GM23338 (cell line): ENCODE data around the gene DXO. TPM values are rescaled to one million over a fixed set of nuclear protein-coding genes. Genes with fewer than 3 reads are reported as not detected.
"Not testable (repeated sequence)": the region's sequence is repeated elsewhere in the genome, so short reads cannot be mapped to it uniquely, and the experiment has no call there.

ENCODE experiments used
- ATAC-seq: fragments of 200-7000 bp; cut with Tn5 transposase; 3 replicates; pipeline ENCODE4 v1.9.1; 2020
- DNase-seq: peaks from one replicate; pipeline ENCODE4 v3.0.0-alpha.2; 2015; ENCODE audit warnings: low spot score
- H2AFZ ChIP-seq: fragments of 200-600 bp; sonication (generic); 2 replicates; pipeline ENCODE4 v1.8.0; 2016; ENCODE audit warnings: antibody characterized with exemption, mild to moderate bottlenecking, moderate library complexity
- H3F3A ChIP-seq: fragments of 200-600 bp; sonication (generic); replicated peaks from 2 replicates; pipeline ENCODE4 v1.8.0; 2017; ENCODE audit warnings: antibody characterized with exemption, mixed run types, low read depth
- H3K27ac ChIP-seq: fragments of 200-600 bp; sonication (generic); 2 replicates; pipeline ENCODE4 v1.6.1; 2016; ENCODE audit warnings: low read depth
- H3K27me3 ChIP-seq: fragments of 200-600 bp; sonication (generic); 2 replicates; pipeline ENCODE4 v1.8.0; 2016; ENCODE audit warnings: mild to moderate bottlenecking, mixed run types, moderate library complexity; ENCODE audit not compliant: insufficient read depth
- H3K36me3 ChIP-seq: fragments of 200-600 bp; sonication (generic); 2 replicates; pipeline ENCODE4 v1.8.0; 2016; ENCODE audit warnings: mild to moderate bottlenecking; ENCODE audit not compliant: insufficient read depth
- H3K4me1 ChIP-seq: fragments of 200-600 bp; sonication (generic); 2 replicates; pipeline ENCODE4 v1.8.0; 2016; ENCODE audit warnings: mild to moderate bottlenecking, moderate library complexity; ENCODE audit not compliant: insufficient read depth
- H3K4me2 ChIP-seq: fragments of 200-600 bp; sonication (generic); 2 replicates; pipeline ENCODE4 v1.7.1; 2017; ENCODE audit warnings: mixed run types
- H3K4me3 ChIP-seq: fragments of 200-600 bp; sonication (generic); 2 replicates; pipeline ENCODE4 v1.6.1; 2016; ENCODE audit warnings: mixed run types
- H3K79me2 ChIP-seq: fragments of 200-600 bp; sonication (generic); replicated peaks from 2 replicates; pipeline ENCODE4 v1.8.0; 2017; ENCODE audit warnings: mild to moderate bottlenecking; ENCODE audit not compliant: insufficient read depth
- H3K9me2 ChIP-seq: fragments of 200-600 bp; sonication (generic); 2 replicates; pipeline ENCODE4 v1.8.0; 2017; ENCODE audit not compliant: insufficient read depth
- H4K20me1 ChIP-seq: fragments of 200-600 bp; sonication (generic); replicated peaks from 2 replicates; pipeline ENCODE4 v1.8.0; 2017; ENCODE audit warnings: mild to moderate bottlenecking; ENCODE audit not compliant: insufficient read depth
- H3K27ac Mint-ChIP-seq: 2 replicates; pipeline ENCODE4 v1.8.0; 2020; ENCODE audit warnings: inconsistent platforms, mild to moderate bottlenecking, moderate library complexity, mixed read lengths
- H3K27me3 Mint-ChIP-seq: 3 replicates; pipeline ENCODE4 v1.8.0; 2022; ENCODE audit warnings: low read depth, mild to moderate bottlenecking, moderate library complexity, mixed read lengths, inconsistent platforms; ENCODE audit not compliant: insufficient read depth, poor library complexity
- H3K36me3 Mint-ChIP-seq: 3 replicates; pipeline ENCODE4 v1.8.0; 2021; ENCODE audit warnings: low read depth, mild to moderate bottlenecking, inconsistent platforms, moderate library complexity, mixed read lengths
- H3K4me1 Mint-ChIP-seq: 3 replicates; pipeline ENCODE4 v1.8.0; 2020; ENCODE audit warnings: mild to moderate bottlenecking, inconsistent platforms, mixed read lengths
- H3K4me3 Mint-ChIP-seq: 3 replicates; pipeline ENCODE4 v1.8.0; 2021; ENCODE audit warnings: moderate library complexity, mild to moderate bottlenecking, inconsistent platforms, mixed read lengths
- H3K9me3 Mint-ChIP-seq: 3 replicates; pipeline ENCODE4 v1.8.0; 2020; ENCODE audit warnings: moderate library complexity, mild to moderate bottlenecking, inconsistent platforms, mixed read lengths
- CREB1 ChIP-seq: fragments of 250-450 bp; sonication (Bioruptor Pico); IDR thresholded peaks from 2 replicates; pipeline ENCODE4 v1.5.0; 2020; ENCODE audit warnings: low read depth, mild to moderate bottlenecking, moderate library complexity
- CTCF ChIP-seq, 2 experiments: fragments of 200-600 bp in 1 of 2; sonication (generic) in 1 of 2; conservative IDR thresholded peaks; 2 replicates each; pipeline versions ENCODE4 v1.5.1 to v1.6.1; 2016 to 2017; ENCODE audit warnings: antibody characterized with exemption in 2 of 2, low read depth in 2 of 2, mild to moderate bottlenecking in 2 of 2, moderate library complexity in 1 of 2
- ETS1 ChIP-seq: IDR thresholded peaks from 2 replicates; pipeline ENCODE4 v1.6.1; 2016; ENCODE audit warnings: antibody characterized with exemption
- EZH2phosphoT487 ChIP-seq: fragments of 200-600 bp; sonication (generic); IDR thresholded peaks from one replicate; pipeline ENCODE4 v1.8.1; 2018; ENCODE audit warnings: antibody characterized with exemption; ENCODE audit not compliant: unreplicated experiment
- POLR2AphosphoS5 ChIP-seq: IDR thresholded peaks from 2 replicates; pipeline ENCODE4 v1.6.1; 2016; ENCODE audit warnings: antibody characterized with exemption, low read depth
- ZNF114 ChIP-seq: fragments of 250-450 bp; sonication (Bioruptor Pico); IDR thresholded peaks from 2 replicates; pipeline ENCODE4 v1.5.0; 2020; ENCODE audit warnings: mild to moderate bottlenecking, moderate library complexity
- polyA plus RNA-seq: library from polyadenylated mRNA; unstranded; fragments of >200 nt; fragmentation: Nextera tagmentation; extraction: Ambion mirVana; gene quantifications from 2 replicates; pipeline ENCODE4 v1.2.1, GENCODE V29; 2016
- total RNA-seq: library from RNA; depleted of rRNA; stranded (reverse); fragments of >200 nt; shearing (Covaris generic); gene quantifications from 2 replicates; pipeline ENCODE4 v1.2.3, GENCODE V29; 2014
- TF ChIP-seq, protein P1 (sequence below): IDR thresholded peaks from one replicate; pipeline ENCODE4 v1.6.1; 2018; ENCODE audit warnings: antibody characterized with exemption; ENCODE audit not compliant: unreplicated experiment

Gene DXO
- total and polyA plus RNA-seq, 2 experiments from 2014 or later: 15.6 to 19.7 TPM

- TF ChIP-seq ETS1: no peak
- no peak for TF ChIP-seq CREB1
- TF ChIP-seq EZH2phosphoT487: no peak
- no peak for TF ChIP-seq CTCF (conservative IDR thresholded peaks at IDR 0.05; ENCODE audit: low read depth in 2 of 2)
- TF ChIP-seq ZNF114 (CRISPR knock-in tag): no peak
- no peak; the same call in 2 of the 3 replicates for ATAC-seq
- peaks cover 2% of the 10 kb centered on the region for H3K27me3 Mint-ChIP-seq
Observed at GRCh38 chr6:31978831-31979230, 6.9 kb upstream of the DXO start.

GRCh38 chr6:31977816-31978431 lies 6.0 kb upstream of the DXO start:
- H3K27ac ChIP-seq: no peak overlapping the region
- no peaks in the 10 kb centered on the region for H3K9me2 ChIP-seq
- peaks cover 7% of the 10 kb centered on the region for H3K79me2 ChIP-seq
- no peak for DNase-seq
- H3K36me3 ChIP-seq: no peaks in the 10 kb centered on the region
- no peak overlapping the region for H3K4me3 ChIP-seq
- no peak for TF ChIP-seq ETS1
- no peak for TF ChIP-seq POLR2AphosphoS5
- TF ChIP-seq, protein P1, sequence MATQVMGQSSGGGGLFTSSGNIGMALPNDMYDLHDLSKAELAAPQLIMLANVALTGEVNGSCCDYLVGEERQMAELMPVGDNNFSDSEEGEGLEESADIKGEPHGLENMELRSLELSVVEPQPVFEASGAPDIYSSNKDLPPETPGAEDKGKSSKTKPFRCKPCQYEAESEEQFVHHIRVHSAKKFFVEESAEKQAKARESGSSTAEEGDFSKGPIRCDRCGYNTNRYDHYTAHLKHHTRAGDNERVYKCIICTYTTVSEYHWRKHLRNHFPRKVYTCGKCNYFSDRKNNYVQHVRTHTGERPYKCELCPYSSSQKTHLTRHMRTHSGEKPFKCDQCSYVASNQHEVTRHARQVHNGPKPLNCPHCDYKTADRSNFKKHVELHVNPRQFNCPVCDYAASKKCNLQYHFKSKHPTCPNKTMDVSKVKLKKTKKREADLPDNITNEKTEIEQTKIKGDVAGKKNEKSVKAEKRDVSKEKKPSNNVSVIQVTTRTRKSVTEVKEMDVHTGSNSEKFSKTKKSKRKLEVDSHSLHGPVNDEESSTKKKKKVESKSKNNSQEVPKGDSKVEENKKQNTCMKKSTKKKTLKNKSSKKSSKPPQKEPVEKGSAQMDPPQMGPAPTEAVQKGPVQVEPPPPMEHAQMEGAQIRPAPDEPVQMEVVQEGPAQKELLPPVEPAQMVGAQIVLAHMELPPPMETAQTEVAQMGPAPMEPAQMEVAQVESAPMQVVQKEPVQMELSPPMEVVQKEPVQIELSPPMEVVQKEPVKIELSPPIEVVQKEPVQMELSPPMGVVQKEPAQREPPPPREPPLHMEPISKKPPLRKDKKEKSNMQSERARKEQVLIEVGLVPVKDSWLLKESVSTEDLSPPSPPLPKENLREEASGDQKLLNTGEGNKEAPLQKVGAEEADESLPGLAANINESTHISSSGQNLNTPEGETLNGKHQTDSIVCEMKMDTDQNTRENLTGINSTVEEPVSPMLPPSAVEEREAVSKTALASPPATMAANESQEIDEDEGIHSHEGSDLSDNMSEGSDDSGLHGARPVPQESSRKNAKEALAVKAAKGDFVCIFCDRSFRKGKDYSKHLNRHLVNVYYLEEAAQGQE: no peak
- H2AFZ ChIP-seq: no peak overlapping the region
- peaks cover 3% of the 10 kb centered on the region for H3K4me1 ChIP-seq
- Mint-ChIP-seq H3K27me3 (peaks cover 2% of the 10 kb centered on the region), H3K9me3 (peaks cover 35% of the 10 kb centered on the region), H3K4me1 (peaks cover 5% of the 10 kb centered on the region), H3K36me3 (peaks cover 39% of the 10 kb centered on the region; the same call in 2 of the 3 replicates), H3K4me3 (no peak overlapping the region), H3K27ac (no peak overlapping the region)
- H3K27me3 ChIP-seq: no peaks in the 10 kb centered on the region
- no peak for ATAC-seq
- no peak overlapping the region for H3K4me2 ChIP-seq
- peaks cover 4% of the 10 kb centered on the region for H3F3A ChIP-seq
- H4K20me1 ChIP-seq: no peaks in the 10 kb centered on the region; the same call in 1 of the 2 replicates

More at GRCh38 chr6:31978831-31979230, 6.9 kb upstream of the DXO start:
- Histone ChIP-seq H3K4me3 (no peak overlapping the region), H3K27ac (no peak overlapping the region), H3K79me2 (no peaks in the 10 kb centered on the region), H3K27me3 (no peaks in the 10 kb centered on the region), H3K4me2 (no peak overlapping the region), H3K36me3 (no peaks in the 10 kb centered on the region), H2AFZ (no peak overlapping the region), H4K20me1 (no peaks in the 10 kb centered on the region; the same call in 1 of the 2 replicates), H3F3A (no peaks in the 10 kb centered on the region), H3K4me1 (no peaks in the 10 kb centered on the region), H3K9me2 (no peaks in the 10 kb centered on the region)
- no peak for DNase-seq
- Mint-ChIP-seq H3K9me3 (peaks cover 31% of the 10 kb centered on the region), H3K4me3 (no peak overlapping the region), H3K4me1 (no peaks in the 10 kb centered on the region; the same call in 2 of the 3 replicates), H3K27ac (no peak overlapping the region), H3K36me3 (peaks cover 31% of the 10 kb centered on the region; the same call in 2 of the 3 replicates)

DNA sequence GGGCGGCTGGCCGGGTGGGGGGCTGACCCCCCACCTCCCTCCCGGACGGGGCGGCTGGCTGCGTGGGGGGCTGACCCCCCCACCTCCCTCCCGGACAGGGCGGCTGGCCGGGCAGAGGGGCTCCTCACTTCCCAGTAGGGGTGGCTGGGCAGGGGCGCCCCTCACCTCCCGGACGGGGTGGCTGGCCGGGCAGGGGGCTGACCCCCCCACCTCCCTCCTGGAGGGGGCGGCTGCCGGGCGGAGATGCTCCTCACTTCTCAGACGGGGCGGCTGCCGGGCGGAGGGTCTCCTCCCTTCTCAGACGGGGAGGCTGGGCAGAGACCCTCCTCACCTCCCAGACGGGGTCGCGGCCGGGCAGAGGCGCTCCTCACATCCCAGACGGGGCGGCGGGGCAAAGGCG lies 4.1 kb upstream of the DXO start:
- not testable (repeated sequence) for H4K20me1 ChIP-seq, H3K4me2 ChIP-seq, H2AFZ ChIP-seq, H3K9me2 ChIP-seq, H3K4me1 ChIP-seq, H3K27ac ChIP-seq, H3K27ac Mint-ChIP-seq, H3K36me3 ChIP-seq, H3K27me3 ChIP-seq, DNase-seq, H3F3A ChIP-seq, H3K4me3 ChIP-seq, H3K4me3 Mint-ChIP-seq, ATAC-seq, H3K4me1 Mint-ChIP-seq
- H3K36me3 Mint-ChIP-seq: peaks cover 42% of the 10 kb centered on the region; the same call in 2 of the 3 replicates
- peaks cover 35% of the 10 kb centered on the region for H3K9me3 Mint-ChIP-seq
- H3K27me3 Mint-ChIP-seq: peaks cover 12% of the 10 kb centered on the region
- peaks cover 11% of the 10 kb centered on the region for H3K79me2 ChIP-seq
